Measurements from ENCODE around the gene PI4K2A. TPM values are rescaled to one million over a fixed set of nuclear protein-coding genes. Genes with fewer than 3 reads are reported as not detected.
A peak's percentile ranks its signal among the peaks of the same experiment; 100 is the strongest.

PI4K2A gene
- total and polyA plus RNA-seq, 2 of the 13 experiments (the other 11 are each of a cell fraction or from before 2014, with no cell fraction given) = 10.9 to 14.3 TPM

GRCh38 chr10:97686962-97687784 is 46.7 kb downstream of the PI4K2A start, which contains the start of gene AVPI1 (continued):
- TF ChIP-seq ZNF318 (CRISPR knock-in tag; IDR thresholded peaks at IDR 0.05) = peak; percentile 80; the same call in 1 of the 2 replicates
- peak in 1 of 2 experiments; percentile 79; a peak in 1 of 4 replicates for TF ChIP-seq ATF4 (CRISPR knock-in tag; IDR thresholded peaks at IDR 0.05)
- peak; percentile 75 for TF ChIP-seq ZMYM3 (CRISPR knock-in tag; IDR thresholded peaks at IDR 0.05)
- TF ChIP-seq ZSCAN5A (CRISPR knock-in tag; IDR thresholded peaks at IDR 0.05; ENCODE audit: borderline replicate concordance) = peak; percentile 66; the same call in 1 of the 2 replicates
- TF ChIP-seq ZNF282 (IDR thresholded peaks at IDR 0.05; ENCODE audit: partially characterized antibody) = no peak
- peak; percentile 81; the same call in 1 of the 2 replicates for TF ChIP-seq ZNF761 (CRISPR knock-in tag; conservative IDR thresholded peaks at IDR 0.05)
- TF ChIP-seq NFKBIZ (CRISPR knock-in tag; IDR thresholded peaks at IDR 0.05) = peak; percentile 78; the same call in 1 of the 2 replicates
- no peak for TF ChIP-seq TBL1XR1 (IDR thresholded peaks at IDR 0.05; ENCODE audit: borderline replicate concordance, low read length, partially characterized antibody)
- TF ChIP-seq POLR2G (IDR thresholded peaks at IDR 0.05; ENCODE audit: low read depth, low read length) = peak; percentile 86
- TF ChIP-seq ARNT2 (CRISPR knock-in tag; IDR thresholded peaks at IDR 0.05; ENCODE audit: low read depth) = peak; percentile 96
- TF ChIP-seq ZBTB2 (CRISPR knock-in tag; IDR thresholded peaks at IDR 0.05; ENCODE audit: low read depth) = peak; percentile 90
- TF ChIP-seq RELA (CRISPR knock-in tag; IDR thresholded peaks at IDR 0.05) = no peak; the same call in 1 of the 2 replicates
- TF ChIP-seq SIX1 (CRISPR knock-in tag; IDR thresholded peaks at IDR 0.05; ENCODE audit: borderline replicate concordance) = no peak
- TF ChIP-seq GTF3A (CRISPR knock-in tag; conservative IDR thresholded peaks at IDR 0.05) = 0 out of 2 replicates have a peak, but pooled peaks have one; percentile 35
